CD4-positive, alpha-beta T cell treated with Interleukin-21 for 1 hour (primary cell): ENCODE results near the gene CACNA1S.

Experiments
- DNase-seq: peaks from one replicate; pipeline ENCODE4 v3.0.0-alpha.2; 2020

The CACNA1S gene

DNA sequence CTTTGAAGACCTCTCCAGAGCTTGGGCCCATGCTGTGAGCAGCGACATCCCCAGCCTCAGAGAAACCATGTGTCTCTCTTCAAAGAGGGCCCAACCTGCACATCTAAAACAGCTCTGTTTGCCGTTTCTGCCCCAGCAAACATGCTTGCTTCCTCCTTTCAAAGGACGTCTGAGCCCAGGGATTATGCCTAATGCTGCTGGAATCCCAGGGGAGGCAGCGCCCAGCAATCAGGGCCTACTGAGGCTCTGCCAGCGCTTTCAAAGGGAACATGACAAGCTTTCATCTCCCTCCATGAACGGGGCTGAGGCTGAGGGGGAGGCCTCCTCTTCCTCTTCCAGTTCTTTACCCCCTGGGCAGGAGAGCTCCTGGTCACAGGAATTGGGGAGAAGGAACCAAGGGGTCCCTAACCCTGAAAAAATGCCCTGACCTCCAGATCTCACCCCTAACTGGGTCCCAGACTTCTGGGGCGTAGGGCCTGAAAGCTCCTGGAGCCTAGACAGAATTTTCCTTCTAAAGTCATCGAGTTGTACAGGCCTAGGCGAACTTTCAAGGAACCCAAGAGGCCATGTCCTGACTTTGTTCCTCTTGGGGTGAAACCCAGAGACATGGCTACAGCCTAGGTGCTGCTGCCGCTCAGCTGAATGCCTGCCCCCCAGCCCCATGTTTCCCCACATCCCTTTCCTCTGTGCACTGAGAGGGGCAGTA is 28.2 kb upstream of the CACNA1S start:
- no peak for DNase-seq

DNA sequence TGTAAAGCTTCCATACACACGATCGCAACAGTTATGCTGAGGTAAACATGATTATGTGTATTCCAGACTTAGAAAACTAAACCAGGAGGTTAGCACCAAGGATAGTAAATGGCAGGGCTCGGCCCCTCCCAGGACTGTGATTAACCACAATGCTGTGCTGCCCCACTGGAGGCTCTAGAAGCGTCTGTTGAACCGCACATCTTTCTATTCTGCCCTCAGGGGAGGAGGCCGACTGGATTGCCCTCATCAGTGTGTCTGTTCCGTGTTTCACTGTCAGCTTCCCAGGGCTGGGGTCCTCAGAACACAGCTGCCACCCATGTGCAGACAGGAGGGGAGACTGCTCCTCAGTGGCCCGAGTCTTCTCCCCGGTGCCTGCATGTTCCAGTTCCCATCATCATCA is 27.5 kb upstream of the CACNA1S start:
- DNase-seq, result no peak

DNA sequence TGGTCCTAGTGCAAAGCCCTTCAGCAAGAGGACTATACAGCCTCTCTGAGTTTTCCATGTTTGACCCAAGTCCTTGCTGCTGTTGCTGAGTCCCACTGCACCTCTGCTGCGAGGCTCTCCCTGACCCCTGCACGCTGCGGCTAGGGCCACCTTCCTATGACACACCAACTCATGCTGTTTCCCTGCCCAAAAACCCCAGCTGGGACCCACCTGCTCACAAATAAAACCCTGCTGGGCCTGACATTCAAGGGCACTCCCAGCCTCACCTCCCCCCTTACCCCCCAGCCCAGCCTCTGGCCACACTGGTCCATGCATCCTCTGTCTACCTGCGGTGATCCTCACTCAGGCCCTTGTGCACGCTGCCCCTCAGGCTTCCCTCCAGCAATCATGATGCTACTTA is 27.1 kb upstream of the CACNA1S start:
- no peak for DNase-seq

DNA sequence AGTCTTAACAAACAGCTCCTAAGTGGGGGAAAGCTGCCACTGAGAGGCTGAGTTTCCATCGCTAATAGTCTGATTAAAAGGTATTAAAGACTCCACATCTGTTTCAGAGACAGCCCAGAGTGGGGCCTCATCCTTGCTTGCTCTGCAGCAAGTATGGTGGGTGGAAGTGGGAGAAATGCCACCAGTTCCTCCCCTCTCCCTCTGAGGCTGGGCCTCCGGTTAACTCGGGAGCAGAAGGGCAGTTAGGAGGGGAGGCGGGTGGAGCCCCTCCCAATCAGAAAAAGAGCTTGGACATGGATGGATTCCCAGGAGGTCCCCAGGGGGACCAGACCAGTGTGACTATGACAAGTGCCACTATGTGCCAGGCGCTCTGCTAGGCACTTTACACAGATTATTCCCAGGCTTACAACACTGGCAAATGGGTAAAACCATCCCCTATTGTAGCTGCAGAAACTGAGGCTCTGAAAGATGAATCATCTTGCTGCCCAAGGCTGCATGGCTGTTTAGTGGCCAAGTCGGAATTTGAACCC is 26.1 kb upstream of the CACNA1S start:
- no peak for DNase-seq

DNA sequence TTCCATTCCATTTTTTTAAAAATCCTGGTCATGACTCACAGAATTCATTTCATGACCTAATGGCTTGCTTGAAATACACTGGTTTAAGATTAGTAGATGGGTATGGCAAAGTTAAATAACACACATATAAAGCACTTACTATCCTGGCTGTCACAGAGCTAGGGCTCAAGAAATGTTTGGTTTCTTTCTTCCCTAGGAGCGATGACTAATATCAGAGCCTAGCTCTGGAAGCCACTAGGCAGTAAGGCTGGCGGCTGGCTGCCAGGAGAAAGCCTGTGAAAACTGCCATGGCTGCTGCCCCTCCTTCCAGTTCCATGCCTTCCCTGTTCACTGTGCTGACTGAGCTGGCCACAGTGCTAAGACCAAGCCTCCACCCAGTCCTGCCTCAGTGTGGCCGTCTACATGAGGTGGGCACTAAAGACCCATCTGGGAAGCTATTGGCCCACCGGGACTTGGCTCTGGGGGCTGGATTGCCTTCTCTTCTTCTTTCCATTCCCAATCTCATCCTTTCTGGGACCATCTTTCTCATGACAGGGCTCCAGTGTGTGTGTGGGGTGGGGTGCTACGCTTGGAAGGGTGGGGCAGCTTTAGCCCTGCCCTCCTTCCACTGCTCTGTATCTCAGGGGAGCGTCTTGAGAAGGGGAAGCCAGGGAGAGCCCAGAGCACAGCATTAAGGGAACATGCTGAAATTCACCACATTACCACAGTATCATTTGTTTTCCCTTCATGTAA is 25.5 kb upstream of the CACNA1S start:
- no peak for DNase-seq

DNA sequence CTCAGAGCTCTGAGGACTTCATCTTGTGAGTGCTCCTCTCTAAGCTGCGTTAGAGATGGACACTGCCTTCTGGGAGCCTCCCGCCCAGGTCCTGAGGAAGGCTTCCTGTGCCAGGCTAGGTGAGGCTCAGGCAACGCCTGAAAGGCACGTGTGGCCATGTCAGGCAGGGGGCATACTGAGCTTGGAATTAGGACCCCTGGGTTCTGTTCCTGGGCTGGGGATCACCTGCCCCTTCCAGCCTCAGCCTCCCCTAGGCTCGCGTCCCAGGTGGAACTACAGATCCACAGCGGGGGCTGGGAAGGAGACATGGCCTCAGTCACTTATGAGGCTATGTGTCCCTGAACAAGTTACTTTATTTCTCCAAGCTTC is 24.8 kb upstream of the CACNA1S start:
- no peak for DNase-seq

DNA sequence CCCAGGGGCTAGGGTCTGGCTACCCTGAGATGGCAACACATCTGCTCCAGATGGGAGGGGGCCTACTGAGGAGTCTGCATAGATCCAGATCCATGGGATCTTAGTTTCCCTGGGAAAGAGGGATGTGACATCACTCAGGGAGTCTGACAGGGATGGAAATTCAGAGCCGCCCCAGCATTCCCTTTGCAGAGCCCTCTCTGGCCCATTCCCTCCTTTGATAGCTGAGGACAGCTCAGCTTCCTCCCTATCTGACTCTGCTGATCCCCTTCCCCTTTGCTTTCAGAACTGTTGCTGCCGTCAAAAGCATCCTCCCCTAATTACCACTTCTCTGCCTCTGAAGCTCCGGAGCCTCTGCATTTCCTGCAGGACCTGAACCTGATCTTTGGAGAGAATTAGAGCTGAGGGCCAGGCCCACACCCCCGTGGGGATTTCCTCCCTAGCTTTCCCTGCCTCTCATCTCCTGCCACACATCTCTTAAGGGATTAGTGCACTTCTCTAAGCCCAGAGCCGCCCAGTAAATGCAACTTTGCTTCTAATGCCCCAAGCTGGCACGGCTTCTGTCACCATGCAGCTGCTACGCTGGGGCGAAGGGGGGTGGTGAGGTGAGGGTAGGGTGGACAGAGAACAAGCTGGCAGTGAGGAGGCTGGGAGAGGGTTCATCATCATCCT is 24.3 kb upstream of the CACNA1S start:
- no peak for DNase-seq

DNA sequence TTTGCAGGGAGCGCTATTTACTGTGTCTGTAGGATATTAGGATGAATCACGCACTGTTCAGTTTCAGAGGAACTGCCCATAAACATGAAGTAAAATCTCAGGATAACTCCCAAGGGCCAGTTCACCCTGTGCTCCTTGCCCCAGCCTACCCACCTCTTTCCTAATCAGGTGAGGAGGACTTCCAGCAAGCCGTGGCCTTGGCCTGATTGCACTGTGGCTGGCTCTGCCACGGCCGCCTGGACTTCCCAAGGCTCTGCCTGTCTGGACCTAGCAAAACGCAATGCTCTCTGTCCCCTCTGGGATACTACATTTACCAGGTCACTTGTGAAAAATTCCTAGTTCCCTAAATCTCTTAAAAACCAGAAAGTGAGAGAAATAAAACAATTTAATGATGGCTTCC is 22.2 kb upstream of the CACNA1S start:
- no peak for DNase-seq

DNA sequence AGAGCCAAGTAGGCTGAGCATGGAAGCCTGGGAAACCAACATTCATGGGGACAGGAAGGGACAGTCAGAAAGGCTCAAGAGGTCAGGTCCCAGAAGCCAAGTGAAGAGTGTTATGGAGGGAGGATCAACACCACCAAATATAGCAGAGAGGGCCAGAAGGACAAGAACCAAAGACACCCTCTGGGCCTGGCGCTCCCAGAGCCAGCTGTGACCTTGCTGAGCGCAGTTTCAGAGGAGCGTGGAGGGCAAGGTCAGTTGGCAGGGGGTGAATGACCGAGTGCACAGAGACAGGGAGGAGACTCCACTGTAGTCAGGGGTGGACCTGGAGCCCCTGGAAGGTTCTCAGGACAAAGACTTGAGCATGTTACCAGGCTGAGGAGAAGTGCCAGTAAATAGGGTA is 19.2 kb upstream of the CACNA1S start:
- no peak for DNase-seq

DNA sequence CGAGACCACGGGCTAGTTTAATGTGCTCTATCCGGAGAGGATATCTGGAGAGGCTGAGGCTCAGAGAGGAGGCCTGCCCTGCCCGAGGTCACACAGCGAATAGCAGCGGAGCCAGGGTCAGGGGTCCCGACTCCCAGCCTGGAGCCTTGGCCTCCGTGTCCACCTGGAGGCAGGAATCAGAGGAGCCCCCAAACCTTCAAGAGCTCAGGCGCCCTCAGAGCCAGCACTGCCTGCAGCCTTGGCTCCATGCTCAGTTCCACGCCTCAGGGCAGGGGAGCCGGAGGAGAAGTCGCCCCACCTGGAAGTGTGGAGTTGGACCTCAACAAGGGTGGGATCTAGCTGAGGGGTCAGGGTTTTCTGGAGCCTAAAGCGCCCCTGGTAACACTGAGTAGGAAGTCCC is 16.7 kb upstream of the CACNA1S start:
- DNase-seq, result no peak

DNA sequence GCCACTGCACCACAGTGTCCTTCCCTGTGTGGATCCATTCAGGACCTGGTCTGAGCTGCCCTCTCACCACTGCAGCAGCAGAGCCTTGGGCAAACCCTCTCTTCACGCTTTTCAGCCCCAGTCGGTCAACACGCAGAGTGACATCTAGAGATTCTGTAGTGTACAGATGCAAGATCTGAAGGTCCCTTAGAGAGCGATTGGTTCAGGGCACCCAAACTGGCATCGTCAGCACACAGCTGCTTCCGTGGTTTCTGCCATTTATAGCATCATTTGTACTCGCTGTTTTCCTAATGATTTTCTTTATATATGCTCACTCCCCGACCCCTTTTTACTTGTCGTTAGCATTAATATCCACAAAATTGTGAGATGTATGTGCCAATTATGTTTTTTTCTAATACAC is 16.2 kb upstream of the CACNA1S start:
- no peak for DNase-seq

DNA sequence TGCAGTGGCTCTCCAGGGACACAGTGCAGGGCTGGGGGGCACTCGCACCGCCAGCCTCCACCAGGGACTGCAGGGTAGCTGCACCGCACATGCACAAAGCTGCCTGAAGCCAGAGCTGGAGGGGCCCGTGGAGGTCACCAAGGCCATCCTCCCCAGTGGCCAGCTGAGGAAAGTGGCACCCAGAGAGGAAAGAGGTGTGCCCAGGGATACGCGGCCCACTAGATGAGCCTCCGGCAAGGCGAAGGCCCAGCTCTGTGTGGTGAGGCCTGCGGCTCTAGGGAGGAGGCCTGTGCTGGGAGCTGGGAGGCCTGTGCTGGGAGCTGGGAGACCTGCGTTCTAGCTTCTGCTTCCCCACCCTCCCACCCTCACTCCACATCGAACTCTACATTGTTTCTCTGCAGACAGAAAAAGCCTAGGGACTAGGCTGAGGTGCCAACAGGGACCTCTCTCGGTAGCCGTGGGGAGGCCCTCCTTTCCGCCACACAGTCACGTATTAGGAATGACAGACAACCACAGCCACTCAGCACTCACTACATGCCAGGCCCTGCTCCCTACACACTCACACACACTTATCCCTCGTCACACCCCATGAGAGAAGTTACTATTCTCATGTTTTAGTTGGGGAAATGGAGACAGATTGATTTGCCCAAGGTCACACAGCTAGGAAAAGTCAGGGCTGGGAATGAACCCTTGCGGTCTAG is 15.7 kb upstream of the CACNA1S start:
- no peak for DNase-seq

DNA sequence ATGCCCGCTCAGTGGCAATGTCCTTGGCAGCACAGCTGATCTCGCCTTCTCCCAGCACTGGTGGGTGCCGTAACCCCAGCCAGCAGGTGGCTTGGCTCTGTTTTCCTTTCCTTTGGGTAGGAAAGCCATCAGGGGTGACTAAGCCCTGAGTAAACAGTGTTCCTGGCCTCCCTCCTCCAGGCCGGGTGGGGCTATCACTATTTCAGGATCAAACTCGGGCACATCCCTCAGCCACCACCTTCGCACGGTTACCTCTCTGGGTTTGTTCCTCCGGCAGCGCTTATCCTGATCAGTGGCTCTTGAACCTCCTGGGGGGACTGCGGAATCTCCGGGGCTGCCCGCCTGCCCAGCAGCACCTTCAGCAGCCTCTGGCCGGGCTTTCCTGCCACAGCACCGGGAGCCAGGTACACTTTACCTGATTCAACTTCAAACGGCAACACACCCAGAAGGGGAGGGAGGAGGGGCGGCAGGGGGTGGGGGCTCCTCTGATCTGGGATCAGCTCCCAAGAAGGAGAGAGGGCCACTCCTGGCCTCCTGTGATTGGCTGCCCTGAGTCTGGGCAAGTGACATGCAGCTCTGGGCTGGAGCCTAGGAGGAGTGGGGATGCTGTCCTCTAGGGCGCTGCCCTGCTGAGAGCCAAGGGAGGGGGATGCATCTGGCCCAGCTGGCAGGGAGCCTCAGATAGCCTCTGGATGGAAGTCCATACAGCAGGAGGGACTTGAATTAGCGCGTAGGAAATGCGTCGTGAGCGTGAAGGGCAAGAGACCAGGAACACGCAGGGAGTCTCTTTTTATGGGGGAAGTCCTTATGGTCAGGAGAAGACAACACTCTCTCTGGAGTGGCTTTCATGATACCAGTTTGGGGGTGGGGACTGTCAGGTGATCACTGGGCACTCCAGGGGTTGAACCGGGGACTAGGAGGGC is 14.9 kb upstream of the CACNA1S start, which contains the start of gene ASCL5:
Gene ASCL5 (minus strand): TSS at position 353 of the 923 bp plus-strand sequence. CDS start 11,812 bp downstream, outside the sequence.
- DNase-seq, result no peak

DNA sequence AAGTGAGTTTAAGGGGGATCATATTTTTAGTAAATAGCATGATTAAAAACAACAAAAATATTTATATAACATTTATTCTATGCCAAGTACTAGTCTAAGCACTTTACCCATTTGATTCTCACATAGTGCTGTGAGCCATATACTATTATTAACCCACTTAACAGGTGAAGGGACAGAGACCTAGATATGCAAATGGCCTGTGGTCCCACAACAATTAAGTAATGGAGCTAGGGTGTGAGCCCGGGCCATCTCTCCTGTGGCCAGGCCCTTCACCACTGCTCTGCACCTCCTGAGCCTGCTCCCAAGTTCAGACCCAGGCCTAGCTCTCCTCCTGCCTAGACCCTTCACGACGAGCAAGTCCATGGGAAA is 14.2 kb upstream of the CACNA1S start:
- DNase-seq, result no peak

DNA sequence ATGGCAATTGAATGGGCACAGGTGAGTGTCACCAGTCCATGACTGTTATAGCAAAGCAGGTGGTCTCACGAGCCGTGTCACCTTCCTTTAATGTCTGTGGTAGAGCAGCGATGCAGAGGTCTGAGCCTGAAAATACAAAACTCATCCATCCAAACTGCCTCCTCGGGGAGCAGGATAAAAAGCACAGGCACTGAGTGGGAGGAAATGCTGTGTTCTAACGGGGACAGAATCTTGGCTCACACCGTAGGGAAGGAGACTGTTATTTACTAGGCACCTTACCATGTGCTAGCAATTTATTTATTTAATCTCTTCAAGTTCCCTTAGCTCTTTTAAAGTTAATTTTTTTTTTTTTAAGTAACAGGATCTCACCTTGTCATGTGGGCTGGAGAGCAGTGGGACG is 13.6 kb upstream of the CACNA1S start:
- no peak for DNase-seq

DNA sequence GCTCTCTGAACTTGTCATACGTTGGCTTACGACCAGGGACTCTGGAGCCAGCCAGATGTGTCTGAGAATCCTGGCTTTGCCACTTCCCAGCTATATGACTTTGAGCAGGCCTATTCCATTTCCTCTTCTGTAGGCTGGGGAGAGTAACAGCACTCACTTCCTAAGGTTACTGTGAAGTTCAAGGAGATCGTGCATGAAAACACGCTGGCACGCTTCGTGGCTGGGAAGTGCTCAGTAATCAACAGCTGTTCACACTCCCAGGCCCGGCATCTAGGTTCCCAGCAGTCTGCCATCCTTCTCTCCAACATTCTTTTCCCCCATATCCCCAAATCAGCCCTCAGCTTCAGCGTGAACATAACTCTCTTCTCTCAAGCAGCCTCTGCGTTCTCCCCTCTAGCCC is 12.8 kb upstream of the CACNA1S start:
- DNase-seq, result no peak

DNA sequence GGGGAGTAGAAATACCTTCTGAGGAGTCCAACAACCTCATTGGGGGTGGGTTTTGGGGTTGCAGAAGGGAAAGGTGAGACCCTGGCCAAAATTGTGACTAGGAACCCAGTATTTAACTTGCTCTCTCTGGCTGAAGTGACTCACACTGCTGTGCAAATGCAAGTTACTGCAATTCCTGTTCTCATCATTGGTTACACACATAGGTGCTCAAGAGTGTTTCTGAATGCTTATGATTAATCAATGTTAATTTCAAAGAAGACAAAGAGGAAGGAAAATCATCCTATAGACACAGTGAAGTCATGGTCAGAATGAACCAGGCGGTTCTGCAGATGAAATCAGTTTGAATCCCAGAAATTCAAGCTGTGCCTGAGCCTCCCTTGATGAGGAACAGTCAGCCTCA is 11.6 kb upstream of the CACNA1S start:
- DNase-seq, result no peak

DNA sequence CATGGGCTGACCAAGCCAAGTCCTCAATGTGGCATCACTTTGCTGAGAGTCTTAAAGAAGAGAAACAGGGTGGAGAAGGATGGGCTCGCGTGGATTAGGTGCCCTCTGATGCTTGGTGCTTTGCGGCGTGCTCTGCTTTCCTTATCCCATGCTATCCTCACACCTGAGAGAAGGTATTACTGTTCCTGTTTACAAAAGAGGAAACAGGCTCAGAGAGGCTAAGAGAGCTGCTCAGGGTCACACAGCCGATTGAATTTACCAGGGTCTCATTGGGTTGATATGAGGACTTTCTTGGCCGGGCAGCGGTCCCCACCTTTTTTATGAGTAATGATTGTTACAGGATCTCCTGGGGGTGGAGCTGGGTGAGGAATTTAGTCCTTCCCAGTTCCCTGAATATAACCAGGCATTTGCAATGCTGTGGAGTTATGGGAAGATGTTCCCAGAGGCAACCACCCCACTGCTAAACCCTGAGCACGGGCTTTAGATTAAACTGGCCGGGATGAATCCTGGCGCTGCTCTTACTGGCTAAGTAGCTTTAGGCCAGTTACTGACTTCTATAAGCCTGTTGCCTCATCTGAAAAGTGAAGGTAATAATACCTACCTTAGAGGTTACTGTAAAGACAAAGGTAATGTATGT is 10.2 kb upstream of the CACNA1S start:
- no peak for DNase-seq

DNA sequence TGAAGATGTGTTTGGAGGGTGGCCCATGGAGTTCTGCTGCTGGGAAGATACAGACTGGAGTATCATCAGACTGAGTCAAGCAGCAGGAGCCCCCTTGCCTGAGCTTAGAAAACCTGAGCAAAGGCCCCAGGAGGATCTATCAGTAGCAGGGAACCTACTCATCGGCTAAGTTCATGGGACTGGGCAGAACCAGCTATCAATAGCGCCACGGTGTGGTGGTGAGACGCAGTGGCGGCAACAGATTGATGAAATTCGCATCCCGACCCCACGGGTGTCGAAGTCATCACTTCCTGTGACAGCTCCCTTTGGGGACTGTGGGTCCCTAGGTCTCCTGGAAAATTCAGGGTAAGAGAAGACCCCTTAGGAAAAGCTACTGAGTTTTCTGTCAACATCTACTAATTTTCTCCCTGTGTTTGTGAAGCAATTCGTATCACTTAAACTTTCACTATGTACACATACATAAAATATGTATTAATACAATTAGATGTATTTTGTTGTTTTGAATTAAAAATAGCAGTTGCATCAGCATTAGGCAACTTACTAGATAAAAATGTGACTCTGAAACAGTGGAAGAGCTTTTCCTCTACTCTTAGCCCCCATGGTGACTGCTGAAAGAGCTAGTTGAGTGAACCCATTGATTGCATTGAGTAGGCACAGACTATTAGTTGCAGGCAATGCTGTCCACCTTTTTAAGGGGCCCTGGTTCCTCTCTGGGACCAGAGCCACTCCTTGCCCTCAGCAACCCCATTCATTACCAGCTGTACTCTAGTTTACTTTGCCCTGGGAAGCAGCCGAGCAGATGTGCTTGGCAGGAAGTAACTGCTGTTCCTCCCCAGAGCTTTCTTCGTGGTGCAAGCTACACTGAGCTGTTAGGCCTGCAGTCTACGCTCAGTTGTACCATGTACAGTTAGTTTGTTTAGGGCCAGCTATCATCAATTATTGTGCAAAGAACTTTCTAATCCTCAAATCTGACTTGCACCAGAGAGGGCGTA is 7.3 kb upstream of the CACNA1S start:
- DNase-seq, result peak; percentile 54

DNA sequence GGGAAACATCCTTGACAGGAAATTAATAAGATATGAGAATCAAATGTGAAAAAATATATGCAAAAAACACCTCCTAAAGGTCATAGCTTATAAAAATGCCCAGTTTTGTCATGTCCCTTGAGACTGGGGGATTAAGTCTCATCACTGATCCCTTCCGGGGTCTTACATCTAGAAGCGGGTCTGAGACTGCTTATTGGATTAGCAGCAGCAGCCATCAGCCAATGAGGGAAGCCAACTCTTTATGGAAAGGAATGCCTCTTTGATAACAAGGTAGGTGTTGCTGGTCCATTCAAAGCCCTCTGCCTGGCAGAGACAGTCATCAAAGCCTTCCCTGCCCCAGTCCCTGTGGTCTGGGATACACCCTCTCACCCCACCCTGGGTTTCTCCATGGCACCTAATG is 3.9 kb upstream of the CACNA1S start:
- DNase-seq, result no peak
